Measurements from ENCODE around the gene OR4K15.

DNA sequence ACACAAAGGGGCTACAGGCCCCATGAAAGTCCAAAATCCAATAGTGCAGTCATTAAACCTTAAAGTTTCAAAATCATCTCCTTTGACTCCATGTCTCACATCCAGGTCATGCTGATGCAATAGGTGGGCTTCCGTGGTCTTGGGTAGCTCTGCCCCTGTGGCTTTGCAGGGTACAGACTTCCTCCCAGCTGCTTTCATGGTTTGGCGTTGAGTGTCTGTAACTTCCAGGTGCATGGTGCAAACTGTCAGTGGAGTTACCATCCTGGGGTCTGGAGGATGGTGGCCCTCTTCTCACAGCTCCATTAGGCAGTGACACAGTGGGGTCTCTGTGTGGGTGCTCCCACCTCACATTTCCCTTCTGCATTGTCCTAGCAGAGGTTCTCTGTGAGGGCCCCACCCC is 18.0 kb downstream of the OR4K15 start:
- TF ChIP-seq, protein P1, sequence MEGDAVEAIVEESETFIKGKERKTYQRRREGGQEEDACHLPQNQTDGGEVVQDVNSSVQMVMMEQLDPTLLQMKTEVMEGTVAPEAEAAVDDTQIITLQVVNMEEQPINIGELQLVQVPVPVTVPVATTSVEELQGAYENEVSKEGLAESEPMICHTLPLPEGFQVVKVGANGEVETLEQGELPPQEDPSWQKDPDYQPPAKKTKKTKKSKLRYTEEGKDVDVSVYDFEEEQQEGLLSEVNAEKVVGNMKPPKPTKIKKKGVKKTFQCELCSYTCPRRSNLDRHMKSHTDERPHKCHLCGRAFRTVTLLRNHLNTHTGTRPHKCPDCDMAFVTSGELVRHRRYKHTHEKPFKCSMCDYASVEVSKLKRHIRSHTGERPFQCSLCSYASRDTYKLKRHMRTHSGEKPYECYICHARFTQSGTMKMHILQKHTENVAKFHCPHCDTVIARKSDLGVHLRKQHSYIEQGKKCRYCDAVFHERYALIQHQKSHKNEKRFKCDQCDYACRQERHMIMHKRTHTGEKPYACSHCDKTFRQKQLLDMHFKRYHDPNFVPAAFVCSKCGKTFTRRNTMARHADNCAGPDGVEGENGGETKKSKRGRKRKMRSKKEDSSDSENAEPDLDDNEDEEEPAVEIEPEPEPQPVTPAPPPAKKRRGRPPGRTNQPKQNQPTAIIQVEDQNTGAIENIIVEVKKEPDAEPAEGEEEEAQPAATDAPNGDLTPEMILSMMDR (IDR thresholded peaks at IDR 0.05) = no peak
- no peak for TF ChIP-seq POLR2A (IDR thresholded peaks at IDR 0.05)

Measured in heart left ventricle (tissue), 13 donors.